ENCODE data around the gene C14orf119.
A peak's percentile ranks its signal among the peaks of the same experiment; 100 is the strongest.

Gene C14orf119

DNA sequence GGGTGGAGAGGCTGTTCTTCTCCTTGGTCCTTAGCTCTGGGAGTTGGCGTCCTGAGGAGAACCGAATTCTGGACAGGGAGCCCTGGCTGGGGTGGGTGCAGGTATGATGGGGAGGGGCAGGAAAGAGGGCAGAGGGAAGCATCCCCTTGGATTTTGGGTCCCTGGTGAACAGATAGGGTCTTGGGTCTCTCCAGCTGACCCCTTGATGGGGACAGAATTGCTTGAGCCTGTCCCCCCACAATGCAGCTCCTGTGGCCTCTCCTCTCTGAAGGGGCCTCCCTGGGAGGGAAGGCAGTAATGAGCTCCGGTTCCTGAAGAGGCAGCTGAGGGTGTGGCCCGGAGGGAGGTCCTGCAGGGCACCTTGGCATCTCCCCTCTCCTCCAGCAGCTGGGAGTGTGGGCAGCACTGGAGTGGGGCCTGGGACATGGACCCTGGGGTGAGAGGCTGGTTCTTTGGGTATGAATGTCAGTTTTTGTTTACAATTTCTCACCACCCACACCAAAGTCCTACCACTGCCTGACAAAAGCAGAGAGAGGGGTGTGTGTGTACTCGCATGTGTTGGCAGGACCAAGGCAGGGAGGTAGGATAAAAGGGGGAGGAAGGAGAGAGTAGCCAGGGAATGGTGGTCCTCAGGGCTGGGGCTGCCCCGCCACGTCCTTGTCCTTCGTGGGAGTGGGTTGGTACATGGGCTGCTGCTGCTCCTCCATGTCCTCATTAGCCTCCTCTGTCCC lies 31.4 kb downstream of the C14orf119 start:
- no peak for DNase-seq (ENCODE audit: low read depth in 2 of 2)

GRCh38 chr14:23127861-23128260 lies 32.6 kb downstream of the C14orf119 start:
- no peak for DNase-seq (ENCODE audit: low read depth in 2 of 2)

GRCh38 chr14:23128969-23129758 lies 33.9 kb downstream of the C14orf119 start:
- no peak for DNase-seq (ENCODE audit: low read depth in 2 of 2)

- DNase-seq (ENCODE audit: low read depth in 2 of 2), result no peak
These were observed 34.5 kb downstream of the C14orf119 start for GRCh38 chr14:23129759-23130316.

GRCh38 chr14:23130871-23131270 lies 35.6 kb downstream of the C14orf119 start:
- DNase-seq (ENCODE audit: low read depth in 2 of 2), result no peak

DNA sequence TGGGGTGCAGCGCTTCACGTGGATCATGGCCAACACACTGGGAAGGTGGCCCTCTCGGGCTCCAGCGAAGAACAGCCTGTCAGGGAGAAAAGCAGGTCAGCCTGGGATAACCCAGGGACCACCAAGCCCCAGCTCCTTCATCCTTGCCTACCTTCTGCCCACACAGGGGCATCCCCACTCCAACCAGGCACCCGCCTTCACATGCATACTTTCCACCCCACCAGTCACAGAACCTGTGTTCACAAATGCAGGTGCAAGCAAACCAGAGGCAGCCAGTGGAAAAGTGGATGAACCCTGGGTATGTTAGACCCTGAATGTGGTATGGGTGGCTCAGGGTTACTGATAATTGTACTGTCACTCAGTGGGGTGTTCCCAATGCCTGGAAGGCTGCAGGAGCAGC lies 36.2 kb downstream of the C14orf119 start:
- DNase-seq (ENCODE audit: low read depth in 2 of 2), result no peak

DNA sequence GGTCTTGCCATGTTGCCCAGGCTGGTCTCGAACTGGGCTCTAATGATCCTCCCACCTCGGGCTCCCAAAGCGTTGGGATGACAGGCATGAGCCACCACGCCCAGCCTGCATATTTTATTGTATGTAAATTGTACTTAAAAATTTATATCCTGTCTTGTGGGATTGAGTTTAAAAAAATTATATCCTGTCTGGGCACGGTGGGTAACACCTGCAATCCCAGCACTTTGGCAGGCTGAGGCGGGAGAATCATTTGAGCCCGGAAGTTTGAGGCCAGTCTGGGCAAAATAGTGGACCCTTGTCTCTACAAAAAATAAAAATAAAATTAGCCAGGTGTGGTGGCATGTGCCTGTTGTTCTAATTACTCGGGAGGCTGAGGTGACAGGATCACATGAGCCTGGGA lies 37.7 kb downstream of the C14orf119 start:
- DNase-seq (ENCODE audit: low read depth in 2 of 2), result no peak

DNA sequence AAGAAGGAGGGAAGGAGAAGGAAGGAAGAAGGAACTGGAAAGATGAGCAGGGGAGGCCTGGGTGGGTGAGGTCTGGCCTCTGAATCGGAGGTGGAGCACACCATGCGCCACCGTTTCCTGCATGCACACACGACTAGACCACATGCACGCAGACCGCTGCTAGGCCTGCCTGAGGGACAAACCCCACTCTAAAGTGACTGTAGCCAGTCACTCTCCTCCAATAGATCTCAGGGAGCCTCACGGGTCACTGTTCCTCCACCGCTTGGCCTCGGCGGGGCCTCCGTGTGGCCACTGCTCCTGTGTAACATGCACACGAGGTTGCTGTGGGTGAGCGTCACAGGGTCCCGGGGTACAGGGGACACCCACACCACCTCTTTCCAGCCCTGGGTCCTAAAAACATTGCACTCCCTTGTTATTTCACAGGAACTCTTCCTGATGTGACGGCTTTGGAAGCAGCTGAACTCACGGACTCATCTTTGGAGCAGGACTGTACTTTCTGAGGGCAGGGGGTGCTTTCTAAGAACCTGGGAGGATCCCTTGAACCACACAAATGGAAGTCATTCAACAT lies 41.3 kb downstream of the C14orf119 start:
- DNase-seq (ENCODE audit: low read depth in 2 of 2), result no peak

DNA sequence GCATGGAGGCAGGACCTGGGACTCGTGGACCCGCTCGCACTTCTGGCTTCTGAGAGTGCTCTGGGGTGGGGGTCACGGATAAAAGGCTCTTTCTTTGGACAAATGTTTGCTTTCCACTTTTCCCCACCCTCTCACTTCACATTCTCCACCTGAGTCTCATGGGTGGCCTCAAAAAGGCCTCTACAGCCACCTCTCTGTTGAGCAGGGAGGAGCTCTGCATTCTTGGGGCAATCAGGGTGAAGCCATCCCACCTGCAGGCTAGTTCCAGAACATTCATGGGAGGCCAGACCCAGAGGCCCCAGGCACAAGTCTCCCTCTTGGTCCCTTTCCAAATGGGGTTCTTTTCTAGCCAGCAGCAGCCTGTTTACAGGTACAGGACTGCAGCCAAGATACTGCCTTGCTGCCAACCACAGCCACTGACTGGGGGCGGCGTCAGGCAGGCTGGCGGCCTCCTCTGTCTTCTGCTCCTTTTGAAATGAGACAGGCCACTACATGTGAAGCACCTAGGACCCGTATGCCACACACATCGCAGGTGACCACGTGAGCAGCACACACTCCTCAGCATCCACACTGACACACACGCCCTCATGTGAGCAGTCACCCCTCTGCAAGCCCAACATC lies 42.0 kb downstream of the C14orf119 start:
- DNase-seq (ENCODE audit: low read depth in 2 of 2), result no peak

GRCh38 chr14:23137813-23138535 lies 42.7 kb downstream of the C14orf119 start:
- DNase-seq (ENCODE audit: low read depth in 2 of 2), result no peak

DNA sequence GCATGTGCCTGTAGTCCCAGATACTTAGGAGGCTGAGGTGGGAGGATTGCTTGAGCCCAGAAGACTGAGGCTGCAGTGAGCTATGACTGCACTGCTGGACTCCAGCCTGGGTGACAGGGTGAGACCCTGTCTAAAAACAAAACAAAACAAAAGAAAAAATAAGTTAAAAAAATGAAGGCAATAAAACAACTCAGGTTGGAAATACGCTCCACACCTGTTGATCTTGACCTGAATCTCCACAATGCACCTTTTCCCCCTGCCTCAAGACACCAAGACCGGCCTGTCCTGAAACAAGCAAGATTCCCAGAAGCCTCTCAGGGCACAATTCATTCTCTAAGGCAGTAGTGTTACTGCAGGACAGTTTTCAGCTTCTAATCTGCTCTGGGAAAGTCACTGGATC lies 44.6 kb downstream of the C14orf119 start:
- DNase-seq (ENCODE audit: low read depth in 2 of 2), result no peak

DNA sequence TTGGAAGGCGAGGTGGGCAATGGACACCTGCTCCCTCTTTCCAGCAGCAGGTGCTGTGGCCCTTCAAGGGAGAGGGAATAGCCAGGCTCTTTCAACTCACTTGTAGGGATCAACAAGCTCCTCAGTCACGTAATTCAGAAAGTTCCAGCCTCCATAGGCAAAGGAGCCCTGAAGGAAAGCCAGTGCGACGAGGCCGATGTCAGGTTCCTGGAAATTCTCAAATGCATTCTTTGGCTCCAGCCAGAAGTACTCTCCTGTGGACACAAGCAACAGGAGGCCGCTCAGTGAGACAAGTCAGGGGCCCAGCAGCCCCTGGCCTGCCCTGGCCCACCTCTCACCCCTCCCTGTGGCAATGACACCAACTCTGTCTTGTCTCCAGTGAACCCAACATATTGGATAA lies 45.1 kb downstream of the C14orf119 start:
- no peak for DNase-seq (ENCODE audit: low read depth in 2 of 2)

DNA sequence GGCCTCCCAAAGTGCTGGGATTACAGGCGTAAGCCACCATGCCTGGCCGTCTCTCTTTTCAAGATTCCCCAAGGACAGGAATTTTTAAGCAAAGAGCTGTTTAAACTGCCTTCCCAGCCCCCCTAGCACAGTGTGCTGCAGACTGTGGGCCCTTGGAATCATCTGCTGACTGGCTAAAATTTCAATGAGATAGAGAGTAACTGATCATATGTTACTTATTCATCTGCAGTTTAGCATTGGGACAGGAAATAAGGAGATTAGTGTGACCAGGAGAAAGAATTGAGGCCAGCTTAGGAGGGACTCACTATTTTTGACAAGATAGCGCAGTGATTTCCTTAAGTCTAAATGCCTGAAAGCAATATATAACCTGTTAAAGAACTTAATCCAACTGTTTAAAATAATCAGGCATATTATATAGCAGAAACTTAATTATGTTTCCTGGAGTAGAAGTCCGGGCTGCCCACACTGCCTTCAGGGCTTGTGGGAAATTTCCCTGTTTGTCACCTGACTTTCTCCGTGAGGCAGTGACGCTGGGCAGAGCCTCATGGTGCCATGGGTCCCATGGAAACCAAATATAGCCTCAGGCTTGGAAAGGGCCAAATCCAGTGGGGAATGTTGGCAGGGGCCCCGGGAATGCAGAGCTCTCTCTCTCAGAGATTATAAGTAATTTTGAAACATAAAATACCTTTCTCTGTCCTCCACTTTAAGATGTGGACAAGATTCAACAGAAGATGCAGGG lies 46.6 kb downstream of the C14orf119 start:
- DNase-seq (ENCODE audit: low read depth in 2 of 2), result no peak

DNA sequence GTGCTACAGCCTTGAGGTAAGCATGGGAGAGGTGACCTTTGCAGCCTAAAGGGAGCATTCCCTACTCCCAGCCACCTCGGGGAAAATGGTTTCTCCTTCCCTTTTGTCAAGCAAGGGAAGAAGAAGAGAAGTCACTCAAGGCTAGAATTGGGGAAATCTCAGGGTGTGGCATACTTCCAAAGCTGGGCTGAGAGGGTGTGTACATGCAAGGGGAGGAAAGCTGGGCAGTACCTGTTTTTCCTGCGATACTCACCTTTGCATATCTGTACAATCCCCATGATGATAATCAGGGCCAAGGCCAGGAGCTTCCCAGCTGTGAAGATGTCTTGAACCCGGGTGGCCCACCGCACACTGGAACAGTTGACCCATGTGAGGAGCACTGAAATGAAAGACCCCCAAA lies 47.5 kb downstream of the C14orf119 start:
- no peak for DNase-seq (ENCODE audit: low read depth in 2 of 2)

DNA sequence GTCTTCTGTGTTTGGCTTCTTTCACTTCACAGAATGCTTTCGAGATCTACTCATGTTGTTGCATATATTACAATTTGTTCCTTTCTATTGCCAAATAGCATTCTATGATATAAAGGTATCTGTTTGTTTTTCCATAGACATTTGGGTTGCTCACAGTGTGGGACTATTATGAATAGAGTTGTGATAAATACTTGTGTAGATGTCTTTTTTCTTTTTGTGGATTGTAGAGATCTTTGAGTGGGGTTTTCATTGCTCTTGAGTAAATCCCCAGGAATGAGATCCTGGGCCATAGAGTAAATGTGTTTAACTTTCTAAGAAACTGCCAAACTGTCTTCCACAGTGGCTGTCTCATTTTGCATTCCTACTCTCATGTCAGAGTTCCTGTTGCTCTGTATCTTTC lies 48.6 kb downstream of the C14orf119 start:
- no peak for DNase-seq (ENCODE audit: low read depth in 2 of 2)

DNA sequence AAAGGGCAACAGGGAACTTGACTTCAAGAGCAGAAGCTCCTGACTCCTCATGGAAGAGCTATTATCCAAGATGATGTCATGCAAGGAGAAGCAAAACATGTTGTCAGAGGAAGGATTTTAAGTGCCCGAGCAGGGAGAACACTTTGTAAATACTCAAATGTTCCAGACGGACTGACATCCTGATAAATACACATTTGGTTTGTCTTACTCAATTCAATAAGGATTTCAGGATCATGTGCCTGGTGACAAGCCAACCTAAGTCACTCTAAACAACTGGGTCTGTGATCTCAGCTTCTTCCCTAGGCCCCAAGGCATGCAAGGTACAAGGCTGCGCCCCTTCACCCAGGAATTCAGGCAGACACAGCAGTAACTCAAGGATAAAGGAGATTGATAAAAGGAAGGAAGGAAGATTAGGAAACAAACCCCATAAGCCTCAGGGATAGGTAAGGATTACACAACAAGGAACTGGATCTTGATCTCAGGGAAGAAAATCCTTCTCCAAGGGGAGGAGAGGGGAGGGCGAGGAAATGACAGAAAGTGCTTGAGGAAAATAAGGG lies 50.6 kb downstream of the C14orf119 start:
- DNase-seq (ENCODE audit: low read depth in 2 of 2), result no peak

- peak in 1 of 2 donors; percentile 8 for DNase-seq (ENCODE audit: low read depth in 2 of 2)
These were observed 51.1 kb downstream of the C14orf119 start for GRCh38 chr14:23146351-23146910.

DNA sequence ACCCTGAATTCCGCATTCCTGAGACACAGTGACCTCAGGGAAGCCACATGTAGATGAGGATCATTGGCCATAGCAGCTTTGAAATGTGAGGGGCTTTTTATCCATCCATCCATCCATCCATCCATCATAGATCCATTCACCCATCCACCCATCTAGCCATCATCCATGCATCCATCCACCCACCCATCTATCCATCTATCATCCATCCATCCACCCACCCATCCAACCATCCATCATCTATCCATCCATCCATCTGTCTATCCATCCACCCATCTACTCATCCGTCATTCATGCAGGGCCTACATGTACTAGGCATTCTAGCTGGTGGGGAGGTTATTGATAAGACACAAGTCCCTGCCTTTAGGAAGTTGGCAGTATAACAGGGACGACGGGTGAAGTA lies 51.7 kb downstream of the C14orf119 start:
- no peak for DNase-seq (ENCODE audit: low read depth in 2 of 2)

DNA sequence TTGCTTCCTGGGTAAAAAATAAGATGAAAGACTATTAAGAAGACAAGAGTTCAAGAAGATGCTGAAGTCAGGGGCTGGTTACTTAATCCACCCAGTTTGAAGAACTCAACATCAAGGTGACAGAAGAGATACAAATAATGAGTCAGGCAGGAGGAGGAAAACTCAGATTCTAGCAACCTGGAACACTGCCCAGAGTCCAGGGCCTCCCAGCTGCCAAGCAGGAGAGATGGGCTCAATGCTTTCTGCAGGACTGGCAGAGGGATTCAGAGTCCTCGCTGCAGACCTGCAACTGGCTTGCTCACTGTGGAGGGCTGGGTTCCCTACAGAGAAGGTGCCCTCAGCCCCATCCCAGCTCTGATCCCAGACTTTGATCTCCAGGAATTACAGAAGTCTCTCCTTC lies 52.4 kb downstream of the C14orf119 start:
- DNase-seq (ENCODE audit: low read depth in 2 of 2), result no peak

- no peak for DNase-seq (ENCODE audit: low read depth in 2 of 2)
These were observed 53.4 kb downstream of the C14orf119 start for GRCh38 chr14:23148591-23149249.
